Frontal cortex (tissue), 4 donors: ENCODE measurements around the gene SRMS. TPM values are rescaled to one million over a fixed set of nuclear protein-coding genes. Genes with fewer than 3 reads are reported as not detected.
"Not testable (repeated sequence)": the region's sequence is repeated elsewhere in the genome, so short reads cannot be mapped to it uniquely, and the experiment has no call there.

ENCODE experiments used
- DNase-seq, 2 donors: peaks; one replicate each; pipeline ENCODE4 v3.0.0; 2012; ENCODE audit warnings: low spot score in 2 of 2
- FAIRE-seq: peaks from 2 replicates; lab custom pipeline; 2012; peaks lifted over from hg19 to GRCh38; lab: Jason Lieb, UNC
- total RNA-seq: library from RNA; depleted of rRNA; stranded (reverse); fragments of >200 nt; gene quantifications from one replicate; pipeline ENCODE4 v1.2.3, GENCODE V29; 2014
- donor health status: control.
- donor health status: control.
- donor health status: control.

The SRMS gene
- total RNA-seq, 1 donor from 2014 or later: not detected

GRCh38 chr20:63567386-63568169 is 20.0 kb upstream of the SRMS start:
- FAIRE-seq: no peak
- no peak for DNase-seq

- DNase-seq (no peak), FAIRE-seq (no peak)
These were observed 19.5 kb upstream of the SRMS start for GRCh38 chr20:63567136-63567385.

- FAIRE-seq: no peak
These were observed 19.0 kb upstream of the SRMS start for GRCh38 chr20:63566395-63567135.

GRCh38 chr20:63565699-63566335 is 18.3 kb upstream of the SRMS start:
- no peak for DNase-seq
- FAIRE-seq: no peak

More at GRCh38 chr20:63566395-63567135, 19.0 kb upstream of the SRMS start:
- DNase-seq: no peak

GRCh38 chr20:63565021-63565698 is 17.6 kb upstream of the SRMS start:
- no peak for FAIRE-seq
- DNase-seq: no peak

- DNase-seq (no peak), FAIRE-seq (no peak)
These were observed 16.7 kb upstream of the SRMS start for GRCh38 chr20:63564036-63564810.

GRCh38 chr20:63563225-63563935 is 15.8 kb upstream of the SRMS start:
- FAIRE-seq (no peak), DNase-seq (no peak)

GRCh38 chr20:63562461-63563224 is 15.1 kb upstream of the SRMS start:
- FAIRE-seq (no peak), DNase-seq (no peak)

GRCh38 chr20:63561624-63562396 is 14.3 kb upstream of the SRMS start:
- FAIRE-seq: no peak
- no peak for DNase-seq

GRCh38 chr20:63560856-63561609 is 13.5 kb upstream of the SRMS start:
- FAIRE-seq: no peak

GRCh38 chr20:63560333-63560805 is 12.8 kb upstream of the SRMS start:
- no peak for DNase-seq
- no peak for FAIRE-seq

More at GRCh38 chr20:63560856-63561609, 13.5 kb upstream of the SRMS start:
- no peak for DNase-seq

- not testable (repeated sequence) for FAIRE-seq
These were observed 12.2 kb upstream of the SRMS start for GRCh38 chr20:63559485-63560332.

GRCh38 chr20:63558804-63559484 is 11.4 kb upstream of the SRMS start:
- DNase-seq: no peak
- no peak for FAIRE-seq

More at GRCh38 chr20:63559485-63560332, 12.2 kb upstream of the SRMS start:
- DNase-seq: not testable (repeated sequence)

GRCh38 chr20:63557481-63557891 is 9.9 kb upstream of the SRMS start:
- FAIRE-seq: no peak

GRCh38 chr20:63556873-63557478 is 9.4 kb upstream of the SRMS start:
- FAIRE-seq: no peak
- DNase-seq: no peak

More at GRCh38 chr20:63557481-63557891, 9.9 kb upstream of the SRMS start:
- DNase-seq: no peak
